Colon (tissue), 2 donors: ENCODE data around the gene CAPN9.

Experiments used
- FAIRE-seq: peaks from 2 replicates; lab custom pipeline; 2012; peaks lifted over from hg19 to GRCh38; lab: Jason Lieb, UNC
- donor health status: control.
- donor health status: control.

CAPN9 gene

GRCh38 chr1:230768903-230769570 is 21.8 kb downstream of the CAPN9 start:
- no peak for FAIRE-seq

- no peak for FAIRE-seq
These were observed 23.1 kb downstream of the CAPN9 start for GRCh38 chr1:230770317-230770716.

- no peak for FAIRE-seq
These were observed 24.7 kb downstream of the CAPN9 start for GRCh38 chr1:230771773-230772354.

GRCh38 chr1:230772457-230773395 is 25.5 kb downstream of the CAPN9 start:
- FAIRE-seq: no peak

GRCh38 chr1:230773396-230774033 is 26.3 kb downstream of the CAPN9 start:
- no peak for FAIRE-seq

GRCh38 chr1:230778916-230779590 is 31.9 kb downstream of the CAPN9 start:
- FAIRE-seq: no peak

GRCh38 chr1:230781131-230781530 is 33.9 kb downstream of the CAPN9 start:
- no peak for FAIRE-seq

- no peak for FAIRE-seq
These were observed 34.4 kb downstream of the CAPN9 start for GRCh38 chr1:230781594-230781993.

GRCh38 chr1:230784163-230784562 is 37.0 kb downstream of the CAPN9 start:
- no peak for FAIRE-seq

GRCh38 chr1:230785636-230786384 is 38.6 kb downstream of the CAPN9 start:
- FAIRE-seq: no peak

GRCh38 chr1:230786385-230786753 is 39.2 kb downstream of the CAPN9 start:
- FAIRE-seq: no peak

GRCh38 chr1:230787471-230787870 is 40.3 kb downstream of the CAPN9 start:
- FAIRE-seq: no peak

GRCh38 chr1:230788561-230789275 is 41.5 kb downstream of the CAPN9 start:
- no peak for FAIRE-seq

- no peak for FAIRE-seq
These were observed 42.8 kb downstream of the CAPN9 start for GRCh38 chr1:230790026-230790425.

GRCh38 chr1:230791986-230792564 is 44.9 kb downstream of the CAPN9 start:
- no peak for FAIRE-seq

- FAIRE-seq: no peak
These were observed 45.7 kb downstream of the CAPN9 start for GRCh38 chr1:230792691-230793462.

GRCh38 chr1:230793463-230793745 is 46.2 kb downstream of the CAPN9 start:
- FAIRE-seq: no peak

- FAIRE-seq: no peak
These were observed 47.2 kb downstream of the CAPN9 start for GRCh38 chr1:230794431-230794830.

GRCh38 chr1:230794871-230795605 is 47.9 kb downstream of the CAPN9 start:
- FAIRE-seq: no peak
